Kidney epithelial cell (primary cell): Measurements from ENCODE around the gene KMT2D. TPM values are rescaled to one million over a fixed set of nuclear protein-coding genes. Genes with fewer than 3 reads are reported as not detected.

Experiments
- DNase-seq: peaks from one replicate; pipeline ENCODE4 v3.0.0-alpha.2; 2010; ENCODE audit warnings: low read depth
- H3K27me3 ChIP-seq: 2 replicates; pipeline ENCODE4 v1.6.0; 2011; ENCODE audit warnings: low read length; ENCODE audit not compliant: control insufficient read depth, insufficient read depth
- H3K36me3 ChIP-seq: 2 replicates; pipeline ENCODE4 v1.5.1; 2011; ENCODE audit warnings: low read length; ENCODE audit not compliant: control insufficient read depth, insufficient read depth
- H3K4me3 ChIP-seq: 2 replicates; pipeline ENCODE4 v1.5.1; 2011; ENCODE audit warnings: low read depth, mild to moderate bottlenecking, control low read depth, low read length
- CTCF ChIP-seq: IDR thresholded peaks from 2 replicates; pipeline ENCODE4 v1.5.1; 2011; ENCODE audit warnings: mild to moderate bottlenecking, moderate library complexity, low read length, control low read depth, inconsistent platforms; ENCODE audit not compliant: insufficient read depth, poor library complexity, severe bottlenecking
- total RNA-seq: library from RNA; depleted of rRNA; stranded (reverse); fragments of >200 nt; gene quantifications from 2 replicates; pipeline ENCODE4 v1.2.3, GENCODE V29; 2015

Gene KMT2D
- total RNA-seq, 1 donor from 2014 or later, result 71.8 TPM

DNA sequence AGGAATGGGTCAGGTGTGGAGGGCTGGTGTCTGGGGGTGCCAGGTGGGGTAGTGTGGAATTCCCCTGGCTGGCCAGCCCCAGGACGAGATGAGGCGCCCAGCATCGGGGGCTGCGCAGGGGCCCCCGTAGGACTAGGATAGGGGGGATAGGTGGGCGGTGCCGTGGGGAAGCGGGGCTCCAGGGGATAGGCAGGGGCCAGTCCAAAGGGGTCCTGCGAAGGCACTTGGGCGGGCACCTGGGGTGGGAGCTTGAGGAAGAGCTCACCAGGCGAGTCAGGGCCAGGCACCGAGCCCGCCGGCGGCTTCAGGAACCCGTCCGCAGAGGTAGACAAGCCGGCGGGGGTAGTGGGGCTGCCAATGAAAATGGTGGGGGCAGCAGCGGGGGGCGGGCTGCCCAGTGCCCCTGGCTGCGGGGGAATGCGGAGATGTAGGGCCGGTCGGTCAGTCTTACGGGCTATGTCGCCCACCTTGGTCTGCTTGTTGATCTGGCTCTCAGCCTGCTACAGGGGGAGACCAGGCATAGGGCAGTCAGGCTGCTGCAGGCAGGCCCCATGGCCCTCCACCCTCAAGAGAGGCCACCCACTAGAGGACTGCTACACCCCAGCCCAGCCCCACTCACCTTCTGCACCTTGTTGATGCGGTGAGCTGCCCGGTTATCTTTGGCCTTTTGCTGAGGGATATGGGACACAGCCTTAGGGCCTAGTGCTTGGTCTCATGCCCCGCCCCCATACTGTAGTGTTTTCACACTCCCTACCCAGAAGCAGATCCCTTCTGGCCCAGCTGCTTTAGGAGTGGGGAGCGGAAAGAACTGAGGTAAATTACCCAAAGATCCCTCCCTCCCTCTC, 19.3 kb downstream of the KMT2D start:
- Histone ChIP-seq H3K36me3 (peaks cover 10% of the 10 kb centered on the region), H3K4me3 (no peak overlapping the region), H3K27me3 (no peaks in the 10 kb centered on the region)
- no peak for TF ChIP-seq CTCF
- no peak for DNase-seq

- H3K36me3 ChIP-seq, result peaks cover 8% of the 10 kb centered on the region
- H3K4me3 ChIP-seq, result no peak overlapping the region
- no peak for TF ChIP-seq CTCF
- no peaks in the 10 kb centered on the region for H3K27me3 ChIP-seq
- DNase-seq, result no peak
Observed at GRCh38 chr12:49040364-49040855, 20.2 kb downstream of the KMT2D start.

GRCh38 chr12:49039421-49040363, 20.9 kb downstream of the KMT2D start:
- no peak for TF ChIP-seq CTCF
- DNase-seq, result no peak
- no peak overlapping the region for H3K4me3 ChIP-seq
- H3K27me3 ChIP-seq, result no peaks in the 10 kb centered on the region
- H3K36me3 ChIP-seq, result peaks cover 8% of the 10 kb centered on the region

GRCh38 chr12:49038291-49038955, 22.2 kb downstream of the KMT2D start:
- no peak for DNase-seq
- no peak overlapping the region for H3K4me3 ChIP-seq
- H3K27me3 ChIP-seq, result no peaks in the 10 kb centered on the region
- peaks cover 5% of the 10 kb centered on the region for H3K36me3 ChIP-seq
- no peak for TF ChIP-seq CTCF

- H3K36me3 ChIP-seq, result peaks cover 6% of the 10 kb centered on the region
- H3K4me3 ChIP-seq, result no peak overlapping the region
Observed at GRCh38 chr12:49037947-49038237, 22.7 kb downstream of the KMT2D start.

More at GRCh38 chr12:49037947-49038237, 22.7 kb downstream of the KMT2D start:
- no peak for TF ChIP-seq CTCF
- no peaks in the 10 kb centered on the region for H3K27me3 ChIP-seq
- no peak for DNase-seq
